ENCODE results near the gene RALGPS2. TPM values are rescaled to one million over a fixed set of nuclear protein-coding genes. Genes with fewer than 3 reads are reported as not detected.

The RALGPS2 gene
- polyA plus RNA-seq, 3 donors: 1.5 to 7.3 (median 1.9) TPM

GRCh38 chr1:178931858-178932551 lies 207.0 kb downstream of the RALGPS2 start:
- H3K27ac ChIP-seq (ENCODE audit: low read depth, low read length): no peak overlapping the region
- WGBS, 3 donors: 23 to 65% (median 26%) methylated on average over 9 of the region's 9 CpGs

GRCh38 chr1:178932552-178932906 lies 207.5 kb downstream of the RALGPS2 start:
- WGBS, 3 donors: 66 to 86% (median 68%) methylated on average over 4 of the region's 4 CpGs

DNA sequence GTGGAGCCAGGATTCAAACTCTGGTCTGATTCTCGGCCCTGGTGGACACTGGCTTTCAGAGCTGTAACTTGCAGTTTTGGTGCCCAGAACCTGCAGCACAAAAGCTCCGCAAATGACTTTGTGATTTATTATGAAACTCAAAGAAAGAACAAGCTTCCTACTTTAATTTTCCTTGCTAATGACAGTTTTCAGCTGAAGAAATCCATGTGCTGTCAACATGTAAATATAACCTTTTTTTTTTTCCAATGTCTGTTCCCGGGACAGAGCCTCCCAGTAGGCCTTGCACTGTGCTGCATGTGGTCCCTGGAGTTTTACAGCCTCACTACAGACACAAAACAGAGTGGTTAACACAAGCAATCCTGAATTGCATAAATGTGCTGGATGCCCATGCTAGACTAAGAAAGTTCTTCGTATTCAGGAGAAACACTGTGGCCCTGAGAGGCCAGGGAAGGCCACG lies 208.1 kb downstream of the RALGPS2 start:
- no peak overlapping the region for H3K27ac ChIP-seq (ENCODE audit: low read depth, low read length)
- WGBS, 3 donors: 54 to 80% (median 62%) methylated on average over 5 of the region's 5 CpGs

More at GRCh38 chr1:178932552-178932906, 207.5 kb downstream of the RALGPS2 start:
- no peak overlapping the region for H3K27ac ChIP-seq (ENCODE audit: low read depth, low read length)

GRCh38 chr1:178933709-178934490 lies 208.9 kb downstream of the RALGPS2 start:
- peak overlapping the region; percentile 23 for H3K27ac ChIP-seq (ENCODE audit: low read depth, low read length)
- 58 to 88% (median 72%) methylated on average over 6 of the region's 6 CpGs for WGBS, 3 donors

GRCh38 chr1:178934546-178934945 lies 209.5 kb downstream of the RALGPS2 start:
- H3K27ac ChIP-seq (ENCODE audit: low read depth, low read length): no peak overlapping the region
- 50 to 88% (median 59%) methylated on average over 3 of the region's 3 CpGs for WGBS, 3 donors

DNA sequence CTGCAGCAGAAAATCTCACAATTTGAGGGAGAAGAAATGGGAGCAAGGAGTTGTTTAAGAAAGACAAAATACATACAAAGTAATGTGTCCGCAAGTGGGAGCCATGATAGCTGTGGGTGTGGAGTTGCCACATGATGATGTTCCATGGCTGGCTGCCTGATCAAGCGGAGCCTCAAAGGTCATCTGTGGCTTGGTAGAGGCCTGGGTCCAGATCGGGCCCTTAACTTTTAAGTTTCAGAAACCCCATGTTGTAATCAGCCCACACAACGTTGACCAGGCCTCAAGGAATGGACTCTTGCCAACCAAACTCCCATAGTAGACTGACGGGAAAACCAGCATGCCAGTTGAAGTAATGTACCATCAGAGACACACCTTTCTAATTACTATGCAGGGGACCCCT lies 210.6 kb downstream of the RALGPS2 start:
- no peak overlapping the region for H3K27ac ChIP-seq (ENCODE audit: low read depth, low read length)
- WGBS, 3 donors: 59 to 66% (median 63%) methylated on average over 5 of the region's 5 CpGs

- WGBS, 3 donors: 32 to 59% (median 37%) methylated on average over 5 of the region's 5 CpGs
- H3K27ac ChIP-seq (ENCODE audit: low read depth, low read length): no peak overlapping the region
Observed at GRCh38 chr1:178937695-178938094, 212.7 kb downstream of the RALGPS2 start.

DNA sequence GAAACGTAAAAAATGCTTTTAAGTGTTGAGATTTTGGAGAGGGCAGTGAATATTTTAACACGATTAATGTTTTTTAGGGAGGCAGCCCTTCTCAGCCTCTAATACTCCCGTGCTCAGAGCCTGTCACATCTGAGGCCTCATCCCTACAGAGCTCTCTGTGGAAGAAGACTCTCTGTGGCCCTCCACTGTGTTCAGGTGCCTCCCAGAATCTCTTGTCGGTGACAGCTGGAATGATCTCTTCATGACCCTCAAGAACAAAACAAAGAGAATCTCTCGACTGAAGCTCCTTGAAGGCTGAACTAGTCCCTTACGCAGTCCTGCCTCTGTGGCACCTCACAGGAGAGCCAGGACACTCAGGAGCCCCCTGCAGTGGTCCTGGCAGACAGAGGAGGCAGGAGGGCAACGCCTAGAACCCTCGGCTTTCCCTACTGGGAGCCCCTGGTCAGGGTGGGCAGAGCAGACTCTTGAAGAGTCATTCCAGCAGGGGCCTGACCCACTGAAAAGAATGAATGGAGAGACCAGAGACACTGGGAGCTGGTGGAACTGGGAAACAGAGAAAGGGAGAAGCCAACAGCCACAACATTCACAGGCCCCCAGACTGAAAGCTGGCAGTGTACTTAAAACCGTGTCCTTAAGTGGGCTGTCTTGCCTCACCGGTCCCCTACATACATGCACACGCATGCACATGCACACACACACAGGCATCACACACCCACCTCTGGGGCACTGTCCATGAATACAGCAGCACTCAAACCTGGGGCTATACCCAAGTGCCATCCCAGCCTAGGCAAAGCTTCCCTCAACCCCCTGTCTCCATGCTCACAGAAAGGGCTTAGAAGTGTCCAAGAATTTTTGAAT lies 213.3 kb downstream of the RALGPS2 start:
- no peak overlapping the region for H3K27ac ChIP-seq (ENCODE audit: low read depth, low read length)
- 57 to 75% (median 60%) methylated on average over 11 of the region's 11 CpGs for WGBS, 3 donors

- no peak overlapping the region for H3K27ac ChIP-seq (ENCODE audit: low read depth, low read length)
- 41 to 47% (median 42%) methylated on average over 10 of the region's 10 CpGs for WGBS, 3 donors
Observed at GRCh38 chr1:178938959-178939317, 213.9 kb downstream of the RALGPS2 start.

GRCh38 chr1:178939338-178940067 lies 214.5 kb downstream of the RALGPS2 start:
- WGBS, 3 donors: 59 to 65% (median 60%) methylated on average over 15 of the region's 15 CpGs

DNA sequence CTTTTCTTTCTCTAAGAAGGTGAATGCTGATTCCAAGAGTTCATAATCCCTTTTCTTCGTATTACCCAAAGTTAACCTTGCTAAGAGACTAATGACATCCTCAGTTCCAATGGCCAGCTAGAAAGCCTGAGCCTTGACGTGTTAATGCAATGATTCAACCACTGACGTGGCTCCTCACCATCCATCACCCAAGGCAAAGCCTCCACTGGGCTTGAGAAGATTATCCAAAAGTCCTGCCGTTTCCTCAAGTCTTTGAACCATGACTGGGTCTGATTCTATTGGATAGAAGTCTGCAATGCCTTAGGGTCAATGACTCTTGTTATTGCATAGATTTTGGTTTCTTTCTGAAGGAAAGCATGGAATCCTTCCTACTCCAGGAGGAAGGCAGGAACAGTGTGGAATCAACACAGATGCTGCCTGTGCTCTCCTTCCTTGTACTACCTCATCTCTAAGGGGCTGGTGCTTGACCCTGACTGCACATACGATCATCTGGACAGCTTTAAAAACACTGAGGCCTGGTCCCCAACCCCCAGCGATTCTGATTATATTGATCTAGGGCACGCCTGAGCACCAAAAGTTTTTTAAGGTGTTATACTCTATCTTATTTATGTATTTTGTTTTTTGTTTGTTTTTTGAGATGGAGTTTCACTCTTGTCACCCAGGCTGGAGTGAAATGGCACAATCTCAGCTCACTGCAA lies 215.2 kb downstream of the RALGPS2 start:
- no peak overlapping the region for H3K27ac ChIP-seq (ENCODE audit: low read depth, low read length)
- 80 to 81% (median 81%) methylated on average over 7 of the region's 7 CpGs for WGBS, 3 donors

More at GRCh38 chr1:178939338-178940067, 214.5 kb downstream of the RALGPS2 start:
- no peak overlapping the region for H3K27ac ChIP-seq (ENCODE audit: low read depth, low read length)

DNA sequence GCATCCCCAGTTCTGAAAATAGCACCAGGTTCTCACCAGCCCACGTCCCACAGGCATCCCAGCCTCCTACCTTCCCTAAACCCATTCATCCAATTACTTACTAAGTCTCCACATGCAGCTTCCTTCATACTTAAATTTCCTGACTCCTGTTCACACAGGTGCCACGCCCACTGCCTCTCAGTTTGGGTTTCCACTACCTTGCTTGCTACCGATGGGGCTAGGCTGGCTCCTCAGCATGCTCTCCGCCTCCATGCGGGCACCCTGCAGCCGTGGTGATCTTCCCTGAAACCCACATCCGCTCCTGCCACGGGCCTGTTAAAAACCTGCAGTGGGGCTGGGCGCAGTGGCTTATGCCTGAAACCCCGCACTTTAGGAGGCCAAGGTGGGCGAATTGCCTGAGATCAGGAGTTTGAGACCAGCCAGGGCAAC lies 216.2 kb downstream of the RALGPS2 start:
- no peak overlapping the region for H3K27ac ChIP-seq (ENCODE audit: low read depth, low read length)
- 83 to 90% (median 87%) methylated on average over 11 of the region's 11 CpGs for WGBS, 3 donors

- WGBS, 3 donors: 85 to 90% (median 87%) methylated on average over 14 of the region's 14 CpGs
- H3K27ac ChIP-seq (ENCODE audit: low read depth, low read length): no peak overlapping the region
Observed at GRCh38 chr1:178941849-178942248, 216.8 kb downstream of the RALGPS2 start.

GRCh38 chr1:178942285-178943198 lies 217.5 kb downstream of the RALGPS2 start:
- H3K27ac ChIP-seq (ENCODE audit: low read depth, low read length): no peak overlapping the region

DNA sequence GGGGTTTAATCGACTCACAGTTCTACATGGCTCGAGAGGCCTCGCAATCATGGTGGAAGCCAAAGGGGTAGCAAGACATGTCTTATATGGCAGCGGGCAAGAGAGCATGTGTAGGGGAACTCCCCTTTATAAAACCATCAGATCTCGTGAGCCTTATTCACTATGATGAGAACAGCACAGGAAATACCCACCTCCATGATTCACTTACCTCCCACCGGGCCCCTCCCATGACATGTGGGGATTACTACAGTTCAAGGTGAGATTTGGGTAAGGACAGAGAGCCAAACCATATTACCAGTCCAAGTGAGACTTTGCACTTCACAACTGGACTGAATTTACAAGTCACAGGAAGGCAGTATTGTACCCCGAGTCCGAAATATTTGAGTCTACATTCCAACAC lies 219.7 kb downstream of the RALGPS2 start:
- 95 to 96% (median 95%) methylated on average over 8 of the region's 8 CpGs for WGBS, 3 donors

More at GRCh38 chr1:178942285-178943198, 217.5 kb downstream of the RALGPS2 start:
- 60 to 86% (median 65%) methylated on average over 15 of the region's 15 CpGs for WGBS, 3 donors

DNA sequence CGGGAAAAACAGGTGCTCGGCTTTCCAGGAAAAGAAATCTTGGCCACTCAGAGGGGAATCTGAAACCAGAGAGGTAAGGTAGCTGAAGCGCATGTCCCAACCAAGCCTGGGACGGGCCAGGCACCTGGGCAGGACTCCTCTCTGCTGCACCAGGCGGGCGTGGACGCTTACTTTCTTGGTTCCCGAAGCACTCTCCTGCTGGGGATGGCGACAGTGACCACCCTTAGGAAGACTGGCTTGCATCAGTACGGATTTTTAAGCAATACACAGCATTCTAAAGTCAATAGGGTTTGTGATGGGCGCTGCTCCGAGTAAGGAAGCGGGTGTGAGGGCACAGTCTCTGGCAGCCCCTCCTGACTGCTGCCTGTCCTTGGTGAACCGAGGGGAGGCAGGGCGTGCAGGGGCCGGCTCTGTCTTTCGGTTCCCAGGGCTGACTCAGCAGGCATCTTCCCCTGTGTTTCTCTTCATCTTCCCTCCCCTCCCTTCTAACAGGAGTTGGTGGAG lies 220.8 kb downstream of the RALGPS2 start:
- 55 to 63% (median 62%) methylated on average over 17 of the region's 17 CpGs for WGBS, 3 donors
- no peak overlapping the region for H3K27ac ChIP-seq (ENCODE audit: low read depth, low read length)

More for the DNA sequence above, 219.7 kb downstream of the RALGPS2 start:
- no peak overlapping the region for H3K27ac ChIP-seq (ENCODE audit: low read depth, low read length)
